Measurements from ENCODE around the gene EFHC1.

- TF ChIP-seq EZH2 (IDR thresholded peaks at IDR 0.05; ENCODE audit: borderline replicate concordance) (no peak), CTCF (IDR thresholded peaks at IDR 0.05; ENCODE audit: poor library complexity) (no peak), EZH2phosphoT487 (IDR thresholded peaks at IDR 0.05; ENCODE audit: low read depth, severe bottlenecking, unreplicated experiment) (no peak)
Observed at GRCh38 chr6:52493669-52494068, 73.5 kb downstream of the EFHC1 start.
